IMR-90 (cell line): ENCODE results near the gene CARS2.

Source experiments
- CTCF ChIP-seq: conservative IDR thresholded peaks from 2 replicates; pipeline ENCODE4 v1.5.1; 2012; ENCODE audit warnings: mild to moderate bottlenecking, low read depth, low read length, improper control_type of control experiment
- MAZ ChIP-seq: IDR thresholded peaks from 2 replicates; pipeline ENCODE4 v1.6.1; 2012; ENCODE audit warnings: low read depth, mild to moderate bottlenecking, low read length, improper control_type of control experiment, moderate library complexity, borderline replicate concordance
- RAD21 ChIP-seq: IDR thresholded peaks from 2 replicates; pipeline ENCODE4 v1.6.1; 2012; ENCODE audit warnings: low read length, improper control_type of control experiment

GRCh38 chr13:110716247-110716515, 10.3 kb upstream of the CARS2 start:
- TF ChIP-seq CTCF: no peak
- no peak for TF ChIP-seq MAZ
- no peak for TF ChIP-seq RAD21
